Small intestine (tissue), 7 donors: ENCODE data around the gene RACK1. TPM values are rescaled to one million over a fixed set of nuclear protein-coding genes. Genes with fewer than 3 reads are reported as not detected.
A peak's percentile ranks its signal among the peaks of the same experiment; 100 is the strongest.

Source experiments
- DNase-seq, 2 donors: peaks; one replicate each; pipeline versions ENCODE4 v3.0.0 to v3.0.0-alpha.2; 2013
- FAIRE-seq: peaks from 2 replicates; lab custom pipeline; 2012; peaks lifted over from hg19 to GRCh38; lab: Jason Lieb, UNC
- H3K27ac ChIP-seq, 3 donors: one replicate each; pipeline ENCODE4 v1.5.1; 2013; ENCODE audit warnings: low read length in 2 of 3, mild to moderate bottlenecking in 2 of 3, control low read depth in 1 of 3, inconsistent platforms in 1 of 3, low read depth in 1 of 3, moderate library complexity in 1 of 3
- H3K27me3 ChIP-seq, 3 donors: one replicate each; pipeline ENCODE4 v1.6.1; 2013; ENCODE audit warnings: low read length in 3 of 3, inconsistent platforms in 1 of 3; ENCODE audit not compliant: control insufficient read depth in 3 of 3, insufficient read depth in 3 of 3
- H3K36me3 ChIP-seq, 3 donors: one replicate each; pipeline ENCODE4 v1.6.1; 2013; ENCODE audit warnings: low read length in 3 of 3, inconsistent platforms in 1 of 3, low read depth in 1 of 3, mild to moderate bottlenecking in 1 of 3, moderate library complexity in 1 of 3; ENCODE audit not compliant: control insufficient read depth in 3 of 3, insufficient read depth in 2 of 3
- H3K4me1 ChIP-seq, 3 donors: one replicate each; pipeline ENCODE4 v1.6.1; 2013; ENCODE audit warnings: low read length in 2 of 3, inconsistent platforms in 1 of 3, low read depth in 1 of 3, mild to moderate bottlenecking in 1 of 3, moderate library complexity in 1 of 3; ENCODE audit not compliant: control insufficient read depth in 3 of 3, insufficient read depth in 2 of 3
- H3K4me3 ChIP-seq, 3 donors: one replicate each; pipeline ENCODE4 v1.5.1; 2013; ENCODE audit warnings: low read length in 3 of 3, control low read depth in 1 of 3, inconsistent platforms in 1 of 3, low read depth in 1 of 3, mild to moderate bottlenecking in 1 of 3, moderate library complexity in 1 of 3
- H3K9me3 ChIP-seq, 2 donors: one replicate each; pipeline ENCODE4 v1.6.1; 2013; ENCODE audit warnings: low read depth in 1 of 2, low read length in 1 of 2; ENCODE audit not compliant: control insufficient read depth in 2 of 2, insufficient read depth in 1 of 2
- WGBS, 3 donors: extraction: QIAGEN DNeasy Blood & Tissue Kit; methylation state at CpG; one replicate each; pipeline ENCODE4 v1.1.7; 2013; 5-methylcytosine and 5-hydroxymethylcytosine counted together
- polyA plus RNA-seq, 4 donors: library from polyadenylated mRNA; stranded (reverse) in 3 of 4; unstranded in 1 of 4; fragments of 200-250 nt in 3 of 4; fragments of 120-200 nt in 1 of 4; gene quantifications; one replicate each; pipeline versions ENCODE4 v1.2.1 to v1.2.3, GENCODE V29; 2013
- donor health status: healthy with polysubstance abuse.
- donor health status: control.
- donor health status: control.
- donor health status: Bipolar disorder and iron deficiency.
- donor health status: healthy.

Gene RACK1
- polyA plus RNA-seq, 4 donors, result 1,482 to 3,503 (median 2,448) TPM

DNA sequence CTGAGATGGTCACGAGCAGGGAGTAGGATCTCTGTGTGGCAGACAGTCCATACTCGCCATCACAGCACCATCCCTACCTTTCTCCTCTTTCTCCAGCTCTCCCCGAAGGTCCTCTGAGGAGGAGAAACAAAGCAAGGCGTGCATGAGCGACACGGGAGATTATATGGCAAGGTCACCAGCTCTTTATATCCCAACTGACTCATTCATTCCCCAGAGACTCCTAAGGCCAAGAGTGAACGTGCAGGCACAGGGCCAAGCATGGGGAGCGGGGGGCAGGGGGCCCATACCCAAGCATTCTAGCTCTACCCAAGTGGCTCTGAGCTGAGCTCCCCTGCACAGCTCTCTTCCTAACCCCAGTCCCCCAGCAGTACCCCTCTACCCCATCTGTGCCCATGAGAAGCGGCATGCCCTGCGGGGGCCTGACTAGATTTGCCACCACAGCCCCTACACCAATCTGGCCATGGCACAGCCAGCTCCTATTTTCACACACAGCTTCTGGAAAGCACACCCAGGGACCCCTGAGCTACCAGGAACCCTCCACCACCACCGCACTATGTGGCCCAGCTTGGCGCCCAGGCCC is 45.5 kb downstream of the RACK1 start:
- H3K27me3 ChIP-seq, result peaks cover 0 to 51% (median 0%) of the 10 kb centered on the region in 3 donors
- 77 to 81% (median 78%) methylated on average over 12 of the region's 12 CpGs for WGBS, 3 donors
- no peaks in the 10 kb centered on the region for H3K9me3 ChIP-seq
- FAIRE-seq (no peak), DNase-seq (no peak)
- no peaks in the 10 kb centered on the region for H3K4me1 ChIP-seq
- no peak overlapping the region for H3K27ac ChIP-seq
- no peaks in the 10 kb centered on the region for H3K36me3 ChIP-seq
- H3K4me3 ChIP-seq, result no peak overlapping the region

DNA sequence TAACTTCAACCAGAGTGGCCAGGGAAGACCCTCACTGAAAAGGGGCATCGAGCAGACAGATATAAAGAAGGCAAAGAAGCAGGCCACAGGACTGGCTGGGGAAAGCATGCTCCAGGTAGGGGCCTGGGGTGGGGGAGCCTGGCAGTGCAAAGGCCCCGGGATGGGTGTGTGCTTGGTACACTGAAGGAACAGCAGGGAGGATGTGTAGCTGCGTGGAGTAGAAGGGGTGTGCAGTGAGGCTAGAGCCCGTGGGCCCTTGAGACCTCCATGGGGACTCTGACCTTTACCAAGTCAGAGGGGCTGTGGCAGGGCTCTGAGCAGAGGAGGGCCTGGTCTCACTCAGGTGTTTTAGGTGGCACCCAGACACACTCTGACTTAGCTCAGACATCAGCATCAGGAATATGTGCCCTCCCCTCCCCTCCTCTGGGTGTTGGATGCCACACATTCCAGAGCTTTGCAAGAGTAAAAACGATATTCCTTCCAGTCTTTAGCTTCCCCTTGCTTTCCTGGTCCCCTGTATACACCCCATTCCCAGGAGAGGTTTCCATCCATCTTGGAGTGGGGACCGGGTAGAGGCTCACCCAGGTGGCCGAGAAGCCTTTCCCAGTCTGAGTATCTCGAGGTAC is 46.3 kb downstream of the RACK1 start:
- no peak for FAIRE-seq
- peaks cover 0 to 1% (median 0%) of the 10 kb centered on the region in 3 donors for H3K4me1 ChIP-seq
- no peak for DNase-seq
- H3K27ac ChIP-seq, result no peak overlapping the region
- H3K36me3 ChIP-seq, result no peaks in the 10 kb centered on the region
- H3K9me3 ChIP-seq, result no peaks in the 10 kb centered on the region
- WGBS, 3 donors, result 66 to 73% (median 67%) methylated on average over 8 of the region's 8 CpGs
- H3K4me3 ChIP-seq, result no peak overlapping the region
- peaks cover 0 to 44% (median 0%) of the 10 kb centered on the region in 3 donors for H3K27me3 ChIP-seq

DNA sequence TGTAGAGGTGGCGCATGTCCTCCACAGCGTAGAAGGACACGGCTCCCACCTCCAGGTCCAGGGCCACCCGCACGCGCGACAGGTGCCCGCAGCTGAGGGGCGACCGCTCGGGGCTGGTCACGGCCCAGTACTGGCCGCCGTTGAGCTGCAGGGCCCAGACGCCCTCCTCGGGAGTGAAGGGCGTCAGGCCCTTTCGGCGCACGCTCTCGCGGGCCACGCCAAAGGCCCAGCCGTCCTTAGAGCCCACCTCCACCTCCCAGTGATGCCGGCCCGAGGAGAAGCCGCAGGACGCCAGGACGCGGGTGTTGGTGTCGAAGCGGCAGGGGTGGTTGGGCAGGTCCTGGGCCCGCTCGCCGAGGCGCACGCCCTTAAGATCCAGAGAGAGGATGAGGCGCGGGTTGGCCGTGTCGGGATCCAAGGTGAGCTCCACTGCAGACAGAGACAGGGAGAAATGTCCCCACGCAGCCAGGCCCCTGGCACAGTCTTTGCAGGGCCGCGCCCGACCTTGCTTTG is 48.4 kb downstream of the RACK1 start:
- WGBS, 3 donors, result 71 to 84% (median 82%) methylated on average over 37 to 45 of the region's 45 CpGs
- DNase-seq, result no peak
- FAIRE-seq, result no peak
- Histone ChIP-seq H3K4me3 (no peak overlapping the region), H3K27me3 (peaks cover 0 to 25% (median 0%) of the 10 kb centered on the region in 3 donors), H3K36me3 (no peaks in the 10 kb centered on the region), H3K9me3 (no peaks in the 10 kb centered on the region), H3K4me1 (peaks cover 0 to 3% (median 0%) of the 10 kb centered on the region in 3 donors), H3K27ac (no peak overlapping the region)

DNA sequence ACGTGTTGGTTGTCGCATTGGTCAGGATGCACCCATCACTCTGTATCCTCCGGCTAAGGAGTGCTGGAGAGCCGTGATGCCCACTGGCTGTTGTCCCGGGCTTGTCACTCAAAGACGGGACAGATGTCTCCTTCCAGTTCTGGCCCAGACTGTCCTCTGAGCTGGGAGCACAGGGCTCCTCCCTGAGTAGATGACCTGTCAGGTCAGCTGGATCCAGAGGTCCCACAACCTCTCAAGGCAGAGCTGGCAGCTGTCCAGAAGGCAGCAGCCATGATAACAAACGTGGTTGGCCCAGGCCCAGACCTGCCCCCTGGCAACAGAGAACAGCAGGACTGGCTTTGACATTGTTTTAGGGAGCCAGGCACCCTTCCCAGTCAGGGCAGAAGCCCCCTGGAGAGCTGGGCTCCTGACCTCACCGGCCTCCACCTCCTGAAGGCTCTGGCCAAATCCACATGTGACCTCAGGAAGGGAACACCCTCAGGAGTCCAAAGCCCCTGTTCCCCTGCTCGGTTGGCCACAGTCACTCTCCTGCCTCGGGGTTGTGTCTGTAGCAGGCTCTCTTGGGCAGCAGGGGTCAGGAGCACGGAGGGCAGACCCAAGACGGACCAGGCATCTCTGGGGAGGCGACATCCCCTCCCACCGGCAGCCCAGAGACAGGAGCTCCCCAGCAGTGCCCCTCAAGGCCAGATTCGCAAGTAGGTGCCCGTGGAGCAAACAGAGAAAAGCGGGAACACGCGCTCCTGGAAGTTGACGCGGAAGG is 49.0 kb downstream of the RACK1 start:
- FAIRE-seq, result no peak
- Histone ChIP-seq H3K4me1 (peaks cover 0 to 3% (median 0%) of the 10 kb centered on the region in 3 donors), H3K27me3 (peaks cover 0 to 20% (median 0%) of the 10 kb centered on the region in 3 donors), H3K4me3 (no peak overlapping the region), H3K36me3 (no peaks in the 10 kb centered on the region), H3K9me3 (no peaks in the 10 kb centered on the region), H3K27ac (no peak overlapping the region)
- WGBS, 3 donors, result 67 to 82% (median 72%) methylated on average over 21 of the region's 21 CpGs
- DNase-seq, result no peak

DNA sequence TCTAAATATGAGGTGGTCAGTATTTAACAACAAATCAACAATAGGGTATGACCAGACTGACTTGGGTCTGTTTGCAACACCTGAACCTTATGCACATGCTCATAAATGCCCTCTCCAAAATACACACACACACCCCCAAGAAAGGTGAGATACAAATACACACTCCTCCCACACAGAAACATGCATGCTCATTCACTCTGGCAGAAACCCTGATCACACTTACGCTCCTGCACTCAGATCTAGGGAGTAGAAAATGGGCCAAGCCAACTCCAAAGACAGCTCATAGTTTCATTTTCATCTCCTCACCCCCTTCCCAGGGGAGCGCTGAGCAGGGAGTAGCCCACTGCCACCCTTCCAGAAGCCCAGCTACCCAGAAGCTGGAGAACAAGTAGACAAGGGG is 50.0 kb downstream of the RACK1 start:
- Histone ChIP-seq H3K4me3 (no peak overlapping the region), H3K36me3 (no peaks in the 10 kb centered on the region), H3K27me3 (peaks cover 0 to 20% (median 0%) of the 10 kb centered on the region in 3 donors), H3K9me3 (no peaks in the 10 kb centered on the region), H3K4me1 (peaks cover 0 to 3% (median 0%) of the 10 kb centered on the region in 3 donors), H3K27ac (no peak overlapping the region)
- DNase-seq (no peak), FAIRE-seq (no peak)
- 50 to 92% (median 83%) methylated on average over 2 of the region's 2 CpGs for WGBS, 3 donors

DNA sequence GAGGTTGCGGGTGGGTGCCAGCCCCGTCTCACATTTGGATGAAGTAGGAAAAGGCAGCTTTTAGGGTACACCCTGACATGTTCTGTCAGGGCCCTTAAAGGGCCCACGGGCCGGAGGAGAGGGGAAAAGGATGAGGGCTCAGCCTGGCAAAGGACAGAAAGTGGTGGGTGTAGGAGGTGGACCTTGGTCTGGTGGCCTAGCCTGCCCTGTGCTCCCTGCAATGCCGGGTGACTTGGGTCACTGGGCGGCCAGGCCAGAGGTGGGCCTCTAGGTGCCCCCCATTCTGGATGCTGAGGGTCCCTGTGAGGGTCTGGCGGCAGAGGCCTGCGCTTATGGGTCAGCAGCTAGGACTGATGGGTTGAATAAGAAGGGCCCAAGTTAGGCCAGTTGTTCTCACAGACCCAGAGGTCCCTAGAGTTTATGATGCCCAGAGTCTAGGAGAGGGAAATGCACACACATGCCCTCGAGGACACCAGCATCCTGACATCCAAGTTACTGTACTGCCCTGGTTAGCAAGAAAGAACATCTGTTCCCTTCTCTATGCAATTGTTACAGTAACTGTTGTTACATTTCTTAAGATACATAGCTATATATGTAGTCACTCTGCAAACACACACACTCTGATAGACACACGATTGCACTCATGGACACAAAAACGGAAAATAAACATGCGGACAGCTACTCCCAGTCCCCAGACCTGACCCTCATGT is 51.2 kb downstream of the RACK1 start:
- Histone ChIP-seq H3K36me3 (no peaks in the 10 kb centered on the region), H3K4me1 (peaks cover 0 to 6% (median 0%) of the 10 kb centered on the region in 3 donors), H3K27ac (peak overlapping the region in 1 of 3 donors; percentile 90), H3K27me3 (peaks cover 0 to 16% (median 0%) of the 10 kb centered on the region in 3 donors), H3K9me3 (no peaks in the 10 kb centered on the region), H3K4me3 (peak overlapping the region; percentile 60 to 75 (median 74))
- FAIRE-seq (no peak), DNase-seq (no peak)
- 46 to 53% (median 49%) methylated on average over 12 of the region's 12 CpGs for WGBS, 3 donors

DNA sequence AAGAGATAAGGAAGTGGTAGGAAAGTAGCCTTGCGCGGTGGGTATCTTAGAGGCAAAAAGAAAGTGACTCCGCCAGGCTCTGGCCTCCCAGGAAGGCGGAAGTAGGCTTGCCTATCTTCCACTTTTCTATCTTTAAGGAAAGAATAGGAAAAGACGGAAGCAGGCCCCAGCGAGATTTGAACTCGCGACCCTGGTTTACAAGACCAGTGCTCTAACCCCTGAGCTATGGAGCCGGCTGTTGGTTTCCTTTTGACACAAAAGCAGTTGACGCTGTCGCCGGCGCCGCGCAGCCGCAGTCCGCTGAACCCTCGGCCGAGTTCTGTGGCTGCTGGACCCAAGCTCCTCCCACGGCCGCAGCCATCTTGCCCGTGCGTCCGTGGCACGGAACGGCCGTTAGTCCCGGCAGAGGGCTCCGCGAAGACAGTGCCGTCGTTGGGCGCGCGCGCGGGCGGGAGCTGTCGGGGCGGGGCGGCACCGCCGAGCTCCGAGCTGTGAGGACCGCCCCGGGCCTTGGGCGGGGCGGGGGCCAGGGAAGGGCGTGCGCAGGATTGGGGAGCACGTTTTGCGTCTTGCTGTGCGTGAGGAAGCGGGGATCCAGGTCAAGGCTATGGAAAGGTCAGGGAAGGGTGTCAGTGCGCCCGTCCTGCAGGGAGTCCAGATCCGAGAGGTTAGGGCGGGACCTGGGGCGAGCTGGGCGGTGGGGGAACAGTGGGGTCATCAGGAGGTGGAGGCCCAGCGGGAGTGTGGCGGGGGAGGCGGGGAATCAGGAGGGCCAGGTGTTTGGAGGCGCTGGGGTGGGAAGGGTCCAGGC is 52.0 kb downstream of the RACK1 start:
- Histone ChIP-seq H3K27ac (peak overlapping the region; percentile 65 to 90 (median 79)), H3K27me3 (peaks cover 0 to 12% (median 0%) of the 10 kb centered on the region in 3 donors), H3K4me3 (peak overlapping the region; percentile 68 to 75 (median 75)), H3K4me1 (peaks cover 0 to 6% (median 0%) of the 10 kb centered on the region in 3 donors), H3K9me3 (no peaks in the 10 kb centered on the region), H3K36me3 (no peaks in the 10 kb centered on the region)
- DNase-seq (peak; percentile 95 to 98), FAIRE-seq (no peak)
- 0 to 1% (median 1%) methylated on average over 59 to 64 of the region's 64 CpGs for WGBS, 3 donors
